ENCODE data around the gene TMEM185B.

DNA sequence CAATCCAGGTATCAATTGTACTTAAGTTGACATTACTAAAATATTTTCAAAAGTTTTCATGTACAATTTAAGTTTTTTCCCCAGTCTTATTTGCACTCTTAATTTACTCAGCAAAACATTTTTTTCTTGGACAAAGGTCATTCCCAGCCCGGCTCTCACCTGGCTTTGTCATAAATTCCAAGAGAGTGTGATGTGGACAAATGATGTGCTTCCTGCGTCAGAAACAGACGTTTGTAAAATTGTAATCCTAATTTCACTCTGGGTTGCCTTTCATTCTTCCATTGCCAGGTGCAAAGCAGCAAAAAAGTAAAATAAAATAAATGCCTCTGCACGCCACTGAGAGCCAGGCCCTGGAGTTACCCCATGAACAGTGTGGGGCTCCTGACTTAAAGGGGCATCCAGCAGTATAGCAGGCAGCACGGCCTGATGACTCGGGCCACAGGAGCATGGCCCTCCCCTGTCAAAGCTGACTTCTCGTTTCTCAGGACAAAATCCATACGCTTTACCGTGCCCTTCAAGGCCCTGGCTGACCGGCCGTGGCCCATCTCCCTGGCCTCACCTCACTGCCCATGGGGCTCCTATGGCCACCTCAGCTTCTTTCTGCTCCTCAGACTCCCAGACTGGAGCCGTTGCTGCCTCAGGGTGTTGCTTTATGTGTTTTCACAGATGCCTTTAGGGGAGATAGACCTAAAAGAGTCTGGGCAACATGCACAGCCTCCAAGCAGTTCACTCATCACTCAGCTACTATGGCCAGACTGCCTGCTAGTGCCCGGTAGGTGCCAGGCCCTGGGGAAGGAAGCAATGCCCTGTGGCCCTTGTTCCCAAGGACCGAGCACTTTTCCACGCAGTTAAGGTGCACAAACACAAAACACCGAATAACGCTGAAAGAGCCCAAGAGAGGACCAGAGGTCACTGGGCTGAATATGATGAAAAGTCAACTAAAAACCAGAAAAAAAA is 7.6 kb upstream of the TMEM185B start:
- TF ChIP-seq, protein P1, sequence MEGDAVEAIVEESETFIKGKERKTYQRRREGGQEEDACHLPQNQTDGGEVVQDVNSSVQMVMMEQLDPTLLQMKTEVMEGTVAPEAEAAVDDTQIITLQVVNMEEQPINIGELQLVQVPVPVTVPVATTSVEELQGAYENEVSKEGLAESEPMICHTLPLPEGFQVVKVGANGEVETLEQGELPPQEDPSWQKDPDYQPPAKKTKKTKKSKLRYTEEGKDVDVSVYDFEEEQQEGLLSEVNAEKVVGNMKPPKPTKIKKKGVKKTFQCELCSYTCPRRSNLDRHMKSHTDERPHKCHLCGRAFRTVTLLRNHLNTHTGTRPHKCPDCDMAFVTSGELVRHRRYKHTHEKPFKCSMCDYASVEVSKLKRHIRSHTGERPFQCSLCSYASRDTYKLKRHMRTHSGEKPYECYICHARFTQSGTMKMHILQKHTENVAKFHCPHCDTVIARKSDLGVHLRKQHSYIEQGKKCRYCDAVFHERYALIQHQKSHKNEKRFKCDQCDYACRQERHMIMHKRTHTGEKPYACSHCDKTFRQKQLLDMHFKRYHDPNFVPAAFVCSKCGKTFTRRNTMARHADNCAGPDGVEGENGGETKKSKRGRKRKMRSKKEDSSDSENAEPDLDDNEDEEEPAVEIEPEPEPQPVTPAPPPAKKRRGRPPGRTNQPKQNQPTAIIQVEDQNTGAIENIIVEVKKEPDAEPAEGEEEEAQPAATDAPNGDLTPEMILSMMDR (IDR thresholded peaks at IDR 0.05; ENCODE audit: low read depth, low read length, poor library complexity, severe bottlenecking) = no peak
- no peak for TF ChIP-seq EZH2phosphoT487 (IDR thresholded peaks at IDR 0.05; ENCODE audit: borderline replicate concordance, low read length)

Measured in DOHH2 (cell line).